ENCODE measurements around the gene HIBADH.
"Not testable (repeated sequence)": the region's sequence is repeated elsewhere in the genome, so short reads cannot be mapped to it uniquely, and the experiment has no call there.

Gene HIBADH

GRCh38 chr7:27640884-27641574, 21.7 kb downstream of the HIBADH start:
- peak; percentile 79 for DNase-seq (ENCODE audit: low read depth, low spot score)
- in situ Hi-C loops (cut with HindIII; ENCODE audit: low sequenced_read_pairs), result no loop called here
- H3K4me3 ChIP-seq (ENCODE audit: low read depth, low read length), result no peak overlapping the region
- no peak for TF ChIP-seq CTCF (IDR thresholded peaks at IDR 0.05; ENCODE audit: low read depth, low read length)

- H3K4me3 ChIP-seq (ENCODE audit: low read depth, low read length), result no peak overlapping the region
- DNase-seq (ENCODE audit: low read depth, low spot score), result no peak
- in situ Hi-C loops (cut with HindIII; ENCODE audit: low sequenced_read_pairs), result no loop called here
- no peak for TF ChIP-seq CTCF (IDR thresholded peaks at IDR 0.05; ENCODE audit: low read depth, low read length)
Measured at GRCh38 chr7:27639851-27640250, 22.8 kb downstream of the HIBADH start.

- H3K4me3 ChIP-seq (ENCODE audit: low read depth, low read length); DNase-seq (ENCODE audit: low read depth, low spot score); in situ Hi-C loops (cut with HindIII; ENCODE audit: low sequenced_read_pairs): not testable (repeated sequence)
Measured at GRCh38 chr7:27639048-27639447, 23.6 kb downstream of the HIBADH start.

- no peak overlapping the region for H3K4me3 ChIP-seq (ENCODE audit: low read depth, low read length)
- DNase-seq (ENCODE audit: low read depth, low spot score), result peak; percentile 22
- in situ Hi-C loops (cut with HindIII; ENCODE audit: low sequenced_read_pairs), result no loop called here
- no peak for TF ChIP-seq CTCF (IDR thresholded peaks at IDR 0.05; ENCODE audit: low read depth, low read length)
Measured at GRCh38 chr7:27636326-27637006, 26.2 kb downstream of the HIBADH start.

- no peak for TF ChIP-seq CTCF (IDR thresholded peaks at IDR 0.05; ENCODE audit: low read depth, low read length)
- in situ Hi-C loops (cut with HindIII; ENCODE audit: low sequenced_read_pairs), result no loop called here
- DNase-seq (ENCODE audit: low read depth, low spot score), result no peak
- H3K4me3 ChIP-seq (ENCODE audit: low read depth, low read length), result no peak overlapping the region
Measured at GRCh38 chr7:27635728-27636127, 27.0 kb downstream of the HIBADH start.

GRCh38 chr7:27634671-27635493, 27.8 kb downstream of the HIBADH start:
- no peak overlapping the region for H3K4me3 ChIP-seq (ENCODE audit: low read depth, low read length)
- no peak for DNase-seq (ENCODE audit: low read depth, low spot score)
- in situ Hi-C loops (cut with HindIII; ENCODE audit: low sequenced_read_pairs), result no loop called here
- TF ChIP-seq CTCF (IDR thresholded peaks at IDR 0.05; ENCODE audit: low read depth, low read length), result no peak

All from astrocyte of the spinal cord (primary cell).